Trophoblast cell (in vitro differentiated cells and primary cell): Measurements from ENCODE around the gene LIPC.

Source experiments
- DNase-seq, 2 donors: peaks; one replicate each; pipeline ENCODE4 v3.0.0-alpha.2; 2016
- H2AFZ ChIP-seq: 2 replicates; pipeline ENCODE4 v1.6.1; 2013; ENCODE audit warnings: low read length, moderate library complexity, mild to moderate bottlenecking; ENCODE audit not compliant: insufficient read depth, poor library complexity
- H2AK5ac ChIP-seq: 2 replicates; pipeline ENCODE4 v1.6.1; 2013; ENCODE audit warnings: mild to moderate bottlenecking, low read length
- H2BK120ac ChIP-seq: 2 replicates; pipeline ENCODE4 v1.6.1; 2013; ENCODE audit warnings: low read length, mild to moderate bottlenecking, moderate library complexity; ENCODE audit not compliant: insufficient read depth, poor library complexity
- H2BK12ac ChIP-seq: 2 replicates; pipeline ENCODE4 v1.6.1; 2013; ENCODE audit warnings: mild to moderate bottlenecking, low read length, moderate library complexity
- H2BK5ac ChIP-seq: 2 replicates; pipeline ENCODE4 v1.6.1; 2013; ENCODE audit warnings: low read length, low read depth, moderate library complexity, mild to moderate bottlenecking; ENCODE audit not compliant: poor library complexity
- H3K14ac ChIP-seq: 2 replicates; pipeline ENCODE4 v1.6.1; 2013; ENCODE audit warnings: mild to moderate bottlenecking, low read length
- H3K18ac ChIP-seq: 2 replicates; pipeline ENCODE4 v1.6.1; 2013; ENCODE audit warnings: mild to moderate bottlenecking, low read length
- H3K23ac ChIP-seq: 2 replicates; pipeline ENCODE4 v1.6.1; 2013; ENCODE audit warnings: low read length
- H3K27ac ChIP-seq: 2 replicates; pipeline ENCODE4 v1.5.1; 2013; ENCODE audit warnings: low read depth, mild to moderate bottlenecking, inconsistent platforms, low read length, moderate library complexity
- H3K27me3 ChIP-seq: 2 replicates; pipeline ENCODE4 v1.6.1; 2013; ENCODE audit warnings: inconsistent platforms, mild to moderate bottlenecking, low read length, moderate library complexity; ENCODE audit not compliant: insufficient read depth
- H3K36me3 ChIP-seq, 2 experiments: 1 replicate in 1 of 2; 2 replicates in 1 of 2; pipeline ENCODE4 v1.6.1; 2013; ENCODE audit warnings: low read length in 2 of 2, mild to moderate bottlenecking in 2 of 2, moderate library complexity in 1 of 2; ENCODE audit not compliant: insufficient read depth in 2 of 2, control insufficient read depth in 1 of 2
- H3K4ac ChIP-seq: 2 replicates; pipeline ENCODE4 v1.6.1; 2013; ENCODE audit warnings: low read depth, mild to moderate bottlenecking, low read length, moderate library complexity
- H3K4me1 ChIP-seq, 2 experiments: 1 replicate in 1 of 2; 2 replicates in 1 of 2; pipeline ENCODE4 v1.6.1; 2013; ENCODE audit warnings: low read length in 2 of 2, mild to moderate bottlenecking in 2 of 2, moderate library complexity in 1 of 2; ENCODE audit not compliant: insufficient read depth in 2 of 2, control insufficient read depth in 1 of 2
- H3K4me2 ChIP-seq: 2 replicates; pipeline ENCODE4 v1.6.1; 2013; ENCODE audit warnings: inconsistent platforms, mild to moderate bottlenecking, low read length, moderate library complexity
- H3K4me3 ChIP-seq: 2 replicates; pipeline ENCODE4 v1.5.1; 2013; ENCODE audit warnings: mild to moderate bottlenecking, low read depth, low read length, inconsistent platforms
- H3K79me1 ChIP-seq: one replicate; pipeline ENCODE4 v1.6.1; 2013; ENCODE audit warnings: low read length
- H3K79me2 ChIP-seq: 2 replicates; pipeline ENCODE4 v1.6.1; 2013; ENCODE audit warnings: low read length, mild to moderate bottlenecking; ENCODE audit not compliant: control insufficient read depth, insufficient read depth, poor library complexity
- H3K9ac ChIP-seq: 2 replicates; pipeline ENCODE4 v1.6.1; 2013; ENCODE audit warnings: mild to moderate bottlenecking, low read length
- H3K9me3 ChIP-seq: 2 replicates; pipeline ENCODE4 v1.6.1; 2013; ENCODE audit warnings: low read depth, mild to moderate bottlenecking, control low read depth, inconsistent platforms, low read length; ENCODE audit not compliant: insufficient read depth
- H4K12ac ChIP-seq: 2 replicates; pipeline ENCODE4 v1.6.1; 2013; ENCODE audit warnings: low read depth, mild to moderate bottlenecking, low read length, moderate library complexity
- H4K8ac ChIP-seq: 2 replicates; pipeline ENCODE4 v1.6.1; 2013; ENCODE audit warnings: low read depth, mild to moderate bottlenecking, low read length, moderate library complexity
- H4K91ac ChIP-seq: one replicate; pipeline ENCODE4 v1.6.1; 2013; ENCODE audit warnings: low read depth, mild to moderate bottlenecking, low read length, moderate library complexity
- WGBS: extraction: QIAGEN DNeasy Blood & Tissue Kit; methylation state at CpG from one replicate; pipeline ENCODE4 v1.1.7; 2013; ENCODE audit warnings: missing lambda C conversion rate; ENCODE audit not compliant: insufficient read length, insufficient coverage; ENCODE audit errors: extremely low coverage; 5-methylcytosine and 5-hydroxymethylcytosine counted together

Gene LIPC

GRCh38 chr15:58535894-58536293, 104.1 kb downstream of the LIPC start:
- H2AK5ac ChIP-seq = no peak overlapping the region
- no peaks in the 10 kb centered on the region for H3K79me2 ChIP-seq
- H4K12ac ChIP-seq = no peak overlapping the region
- H2BK120ac ChIP-seq = no peak overlapping the region
- no peak overlapping the region for H2AFZ ChIP-seq
- no peaks in the 10 kb centered on the region for H3K9me3 ChIP-seq
- H3K14ac ChIP-seq = no peak overlapping the region
- DNase-seq = no peak
- H3K27me3 ChIP-seq = no peaks in the 10 kb centered on the region
- H3K79me1 ChIP-seq = no peaks in the 10 kb centered on the region
- no peak overlapping the region for H4K8ac ChIP-seq
- WGBS = no CpG with 5 or more reads among the region's 6 CpGs
- H3K4ac ChIP-seq = no peak overlapping the region
- H2BK12ac ChIP-seq = no peak overlapping the region
- no peak overlapping the region for H3K23ac ChIP-seq
- no peak overlapping the region for H3K4me3 ChIP-seq
- no peak overlapping the region for H3K9ac ChIP-seq
- H4K91ac ChIP-seq = no peak overlapping the region
- peaks cover 0 to 2% of the 10 kb centered on the region in 2 experiments for H3K4me1 ChIP-seq
- H3K27ac ChIP-seq = no peak overlapping the region
- no peak overlapping the region for H3K4me2 ChIP-seq
- H3K18ac ChIP-seq = no peak overlapping the region
- H3K36me3 ChIP-seq = no peaks in the 10 kb centered on the region
- H2BK5ac ChIP-seq = no peak overlapping the region

DNA sequence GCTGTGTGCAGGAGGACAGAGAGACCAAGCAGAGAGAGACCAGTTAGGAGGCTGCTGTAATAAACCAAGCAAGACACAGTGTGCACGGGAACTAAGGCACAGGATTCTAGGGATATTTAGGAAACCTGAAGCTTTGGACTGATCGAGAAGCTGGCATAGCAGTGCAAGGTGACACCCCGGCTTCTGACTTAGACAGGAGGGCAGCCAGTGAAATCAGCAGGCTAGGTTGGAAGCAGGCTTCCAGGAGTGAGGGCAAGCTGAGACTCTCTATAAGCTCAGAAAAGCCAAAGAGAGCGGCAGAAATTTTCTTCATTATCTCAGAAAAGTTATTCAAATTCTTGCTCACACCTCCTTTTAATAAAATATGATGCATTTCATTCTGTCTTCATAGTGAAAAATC, 104.6 kb downstream of the LIPC start:
- Histone ChIP-seq H3K4me1 (peaks cover 0 to 4% of the 10 kb centered on the region in 2 experiments), H3K9me3 (no peaks in the 10 kb centered on the region), H4K91ac (no peak overlapping the region), H3K4ac (no peak overlapping the region), H3K4me3 (no peak overlapping the region), H4K8ac (no peak overlapping the region), H2BK120ac (no peak overlapping the region), H3K79me1 (no peaks in the 10 kb centered on the region), H3K27ac (no peak overlapping the region), H3K9ac (no peak overlapping the region), H2BK12ac (no peak overlapping the region), H3K36me3 (no peaks in the 10 kb centered on the region), H3K4me2 (no peak overlapping the region), H3K14ac (no peak overlapping the region), H3K79me2 (no peaks in the 10 kb centered on the region), H2AK5ac (no peak overlapping the region), H4K12ac (no peak overlapping the region), H2BK5ac (no peak overlapping the region), H3K23ac (no peak overlapping the region), H2AFZ (no peak overlapping the region), H3K27me3 (no peaks in the 10 kb centered on the region), H3K18ac (no peak overlapping the region)
- no peak for DNase-seq
- WGBS = no CpG with 5 or more reads among the region's 4 CpGs

GRCh38 chr15:58537033-58537432, 105.2 kb downstream of the LIPC start:
- H3K4me1 ChIP-seq = peaks cover 0 to 7% of the 10 kb centered on the region in 2 experiments
- H3K18ac ChIP-seq = no peak overlapping the region
- no peak overlapping the region for H3K4me3 ChIP-seq
- no peak overlapping the region for H2BK120ac ChIP-seq
- H3K4ac ChIP-seq = no peak overlapping the region
- no peak overlapping the region for H4K8ac ChIP-seq
- no peak overlapping the region for H3K14ac ChIP-seq
- H3K23ac ChIP-seq = no peak overlapping the region
- no peak overlapping the region for H4K91ac ChIP-seq
- no peak overlapping the region for H2AK5ac ChIP-seq
- no CpG with 5 or more reads among the region's 9 CpGs for WGBS
- H3K79me2 ChIP-seq = no peaks in the 10 kb centered on the region
- H3K9ac ChIP-seq = no peak overlapping the region
- peaks cover 4% of the 10 kb centered on the region for H3K79me1 ChIP-seq
- H4K12ac ChIP-seq = no peak overlapping the region
- DNase-seq = no peak
- no peaks in the 10 kb centered on the region for H3K27me3 ChIP-seq
- H3K9me3 ChIP-seq = no peaks in the 10 kb centered on the region
- no peak overlapping the region for H3K4me2 ChIP-seq
- no peaks in the 10 kb centered on the region for H3K36me3 ChIP-seq
- no peak overlapping the region for H2BK5ac ChIP-seq
- no peak overlapping the region for H2BK12ac ChIP-seq
- no peak overlapping the region for H2AFZ ChIP-seq
- H3K27ac ChIP-seq = no peak overlapping the region

- DNase-seq = no peak
- Histone ChIP-seq H3K4me1 (peaks cover 0 to 7% of the 10 kb centered on the region in 2 experiments), H3K27me3 (no peaks in the 10 kb centered on the region), H3K9ac (no peak overlapping the region), H3K79me1 (peaks cover 6% of the 10 kb centered on the region), H4K12ac (no peak overlapping the region), H3K27ac (no peak overlapping the region), H2BK120ac (no peak overlapping the region), H3K9me3 (no peaks in the 10 kb centered on the region), H2BK12ac (no peak overlapping the region), H3K4me2 (no peak overlapping the region), H3K79me2 (no peaks in the 10 kb centered on the region), H3K36me3 (no peaks in the 10 kb centered on the region), H2AK5ac (no peak overlapping the region), H3K4ac (no peak overlapping the region), H3K18ac (no peak overlapping the region), H4K91ac (no peak overlapping the region), H2BK5ac (no peak overlapping the region), H3K14ac (no peak overlapping the region), H2AFZ (no peak overlapping the region), H4K8ac (no peak overlapping the region), H3K4me3 (no peak overlapping the region), H3K23ac (no peak overlapping the region)
- WGBS = no CpG with 5 or more reads among the region's 16 CpGs
Measured at GRCh38 chr15:58538225-58538727, 106.5 kb downstream of the LIPC start.
